HEK293 (cell line): Measurements from ENCODE around the gene MYO1D.

ENCODE experiments used
- CTCF ChIA-PET: fragments of 350-600 bp; formaldehyde crosslinking; extraction: SDS; loops from one replicate; lab custom pipeline; 2021; ENCODE audit warnings: antibody characterized with exemption; lab: Yijun Ruan, JAX
- POLR2A ChIA-PET: fragments of 300-600 bp; formaldehyde crosslinking; extraction: SDS; loops from one replicate; lab custom pipeline; 2020; ENCODE audit warnings: antibody characterized with exemption, inconsistent platforms; lab: Yijun Ruan, JAX
- H3K27ac ChIP-seq: fragments of 200-500 bp; sonication (Bioruptor generic); 2 replicates; pipeline ENCODE4 v1.5.1; 2014; ENCODE audit warnings: low read depth, low read length, control low read depth, inconsistent platforms; ENCODE audit errors: extremely low read depth
- H3K36me3 ChIP-seq, 2 experiments: fragments of 200-500 bp in 1 of 2; sonication (Bioruptor generic) in 1 of 2; 1 replicate in 1 of 2; 2 replicates in 1 of 2; pipeline ENCODE4 v1.5.1; 2014 to 2017; ENCODE audit warnings: inconsistent platforms in 2 of 2, low read length in 2 of 2; ENCODE audit not compliant: control insufficient read depth in 2 of 2, insufficient read depth in 1 of 2
- H3K4me1 ChIP-seq: fragments of 200-500 bp; sonication (Bioruptor generic); 2 replicates; pipeline ENCODE4 v1.5.1; 2014; ENCODE audit warnings: mild to moderate bottlenecking, low read length, inconsistent platforms; ENCODE audit not compliant: control insufficient read depth, insufficient read depth
- H3K4me3 ChIP-seq: 2 replicates; pipeline ENCODE4 v1.5.1; 2011; ENCODE audit warnings: low read depth, mild to moderate bottlenecking, control low read depth, low read length, moderate library complexity
- H3K9me3 ChIP-seq: fragments of 200-500 bp; sonication (Bioruptor generic); 2 replicates; pipeline ENCODE4 v1.5.1; 2014; ENCODE audit warnings: low read depth, low read length, inconsistent platforms; ENCODE audit not compliant: control insufficient read depth, insufficient read depth
- BCL6B ChIP-seq: fragments of 450-650 bp; formaldehyde crosslinking; IDR thresholded peaks from 2 replicates; pipeline ENCODE4 v1.5.1; 2017; ENCODE audit warnings: missing biosample characterization, missing genetic modification characterization
- ELK4 ChIP-seq: IDR thresholded peaks from 2 replicates; pipeline ENCODE4 v1.6.1; 2011; ENCODE audit warnings: mild to moderate bottlenecking, low read depth, low read length, borderline replicate concordance
- GFI1B ChIP-seq: fragments of 450-650 bp; formaldehyde crosslinking; IDR thresholded peaks from 2 replicates; pipeline ENCODE4 v1.5.1; 2016; ENCODE audit warnings: missing biosample characterization, missing genetic modification characterization
- MEIS1 ChIP-seq: sonication (generic); formaldehyde crosslinking; IDR thresholded peaks from 2 replicates; pipeline ENCODE4 v1.8.1; 2022; ENCODE audit warnings: missing genetic modification reagents, mild to moderate bottlenecking, borderline replicate concordance
- ZBTB20 ChIP-seq: fragments of 450-650 bp; formaldehyde crosslinking; IDR thresholded peaks from 2 replicates; pipeline ENCODE4 v1.5.1; 2016; ENCODE audit warnings: missing biosample characterization, missing genetic modification characterization
- ZFHX2 ChIP-seq: fragments of 450-650 bp; formaldehyde crosslinking; conservative IDR thresholded peaks from 2 replicates; pipeline ENCODE4 v1.5.1; 2016; ENCODE audit warnings: missing biosample characterization, missing genetic modification characterization
- ZFP3 ChIP-seq: fragments of 450-650 bp; formaldehyde crosslinking; IDR thresholded peaks from 2 replicates; pipeline ENCODE4 v1.5.1; 2016; ENCODE audit warnings: low read depth, missing biosample characterization, missing genetic modification characterization
- ZFP41 ChIP-seq: fragments of 450-650 bp; formaldehyde crosslinking; IDR thresholded peaks from 2 replicates; pipeline ENCODE4 v1.5.1; 2016; ENCODE audit warnings: missing biosample characterization, missing genetic modification characterization, borderline replicate concordance
- ZIC2 ChIP-seq: fragments of 450-650 bp; formaldehyde crosslinking; IDR thresholded peaks from 2 replicates; pipeline ENCODE4 v1.5.1; 2016; ENCODE audit warnings: missing biosample characterization, missing genetic modification characterization
- ZNF114 ChIP-seq: fragments of 450-650 bp; formaldehyde crosslinking; IDR thresholded peaks from 2 replicates; pipeline ENCODE4 v1.5.0; 2017; ENCODE audit warnings: missing biosample characterization, missing genetic modification characterization
- ZNF174 ChIP-seq: fragments of 450-650 bp; formaldehyde crosslinking; IDR thresholded peaks from 2 replicates; pipeline ENCODE4 v1.5.0; 2017; ENCODE audit warnings: missing biosample characterization, mild to moderate bottlenecking, missing genetic modification characterization
- ZNF214 ChIP-seq: fragments of 450-650 bp; formaldehyde crosslinking; IDR thresholded peaks from 2 replicates; pipeline ENCODE4 v1.5.1; 2017; ENCODE audit warnings: missing biosample characterization, mild to moderate bottlenecking, missing genetic modification characterization, borderline replicate concordance
- ZNF274 ChIP-seq, 2 experiments: fragments of 200-500 bp in 1 of 2; fragments of 450-650 bp in 1 of 2; sonication (Bioruptor generic) in 1 of 2; formaldehyde crosslinking in 1 of 2; IDR thresholded peaks; 2 replicates each; pipeline versions ENCODE4 v1.5.1 to v1.6.1; 2014 to 2016; ENCODE audit warnings: borderline replicate concordance in 1 of 2, inconsistent platforms in 1 of 2, low read length in 1 of 2, missing biosample characterization in 1 of 2, missing genetic modification characterization in 1 of 2
- ZNF394 ChIP-seq: fragments of 450-650 bp; formaldehyde crosslinking; IDR thresholded peaks from 2 replicates; pipeline ENCODE4 v1.5.1; 2016; ENCODE audit warnings: missing biosample characterization, missing genetic modification characterization, mild to moderate bottlenecking, moderate library complexity, borderline replicate concordance
- ZNF416 ChIP-seq: fragments of 450-650 bp; formaldehyde crosslinking; IDR thresholded peaks from 2 replicates; pipeline ENCODE4 v1.5.1; 2016; ENCODE audit warnings: missing biosample characterization, missing genetic modification characterization
- ZNF513 ChIP-seq: fragments of 450-650 bp; IDR thresholded peaks from 2 replicates; pipeline ENCODE4 v1.5.1; 2018; ENCODE audit warnings: missing biosample characterization, missing genetic modification characterization
- ZNF549 ChIP-seq: fragments of 450-650 bp; IDR thresholded peaks from 2 replicates; pipeline ENCODE4 v1.5.1; 2018; ENCODE audit warnings: missing biosample characterization, missing genetic modification characterization, mild to moderate bottlenecking, inconsistent platforms, moderate library complexity
- ZNF555 ChIP-seq: fragments of 450-650 bp; formaldehyde crosslinking; conservative IDR thresholded peaks from 2 replicates; pipeline ENCODE4 v1.5.1; 2017; ENCODE audit warnings: missing biosample characterization, mild to moderate bottlenecking, missing genetic modification characterization, inconsistent platforms
- ZNF560 ChIP-seq: fragments of 450-650 bp; formaldehyde crosslinking; IDR thresholded peaks from 2 replicates; pipeline ENCODE4 v1.5.1; 2017; ENCODE audit warnings: missing biosample characterization, missing genetic modification characterization, borderline replicate concordance
- ZNF600 ChIP-seq: fragments of 450-650 bp; formaldehyde crosslinking; IDR thresholded peaks from 2 replicates; pipeline ENCODE4 v1.5.1; 2016; ENCODE audit warnings: missing biosample characterization, missing genetic modification characterization
- ZNF624 ChIP-seq: fragments of 450-650 bp; formaldehyde crosslinking; IDR thresholded peaks from 2 replicates; pipeline ENCODE4 v1.5.1; 2017; ENCODE audit warnings: missing biosample characterization, missing genetic modification characterization
- ZNF837 ChIP-seq: fragments of 450-650 bp; formaldehyde crosslinking; IDR thresholded peaks from 2 replicates; pipeline ENCODE4 v1.5.1; 2016; ENCODE audit warnings: missing biosample characterization, missing genetic modification characterization
- ZSCAN5A ChIP-seq: fragments of 450-650 bp; formaldehyde crosslinking; IDR thresholded peaks from 2 replicates; pipeline ENCODE4 v1.5.1; 2016; ENCODE audit warnings: missing biosample characterization, missing genetic modification characterization
- TF ChIP-seq, protein P1 (sequence below): fragments of 450-650 bp; formaldehyde crosslinking; IDR thresholded peaks from 2 replicates; pipeline ENCODE4 v1.5.1; 2016; ENCODE audit warnings: missing biosample characterization, missing genetic modification characterization
- TF ChIP-seq, protein P2 (sequence below): fragments of 450-650 bp; formaldehyde crosslinking; IDR thresholded peaks from 2 replicates; pipeline ENCODE4 v1.5.1; 2016; ENCODE audit warnings: missing biosample characterization, missing genetic modification characterization

The MYO1D gene

GRCh38 chr17:32631341-32632096 is 245.4 kb downstream of the MYO1D start:
- H3K36me3 ChIP-seq, result no peaks in the 10 kb centered on the region
- no peak overlapping the region for H3K4me3 ChIP-seq
- no peak for TF ChIP-seq ZNF837 (tag by site-specific recombination)
- no peak for TF ChIP-seq ZNF394
- no peak for TF ChIP-seq ZIC2 (tag by site-specific recombination)
- TF ChIP-seq MEIS1, result no peak
- TF ChIP-seq ZNF274 (IDR thresholded peaks at IDR 0.05; ENCODE audit: low read length), result no peak
- TF ChIP-seq ZNF274 (tag by site-specific recombination; IDR thresholded peaks at IDR 0.05; ENCODE audit: borderline replicate concordance), result no peak
- no peak for TF ChIP-seq ZNF555
- TF ChIP-seq GFI1B (tag by site-specific recombination), result no peak
- no peak for TF ChIP-seq ZFP41 (tag by site-specific recombination)
- no peak for TF ChIP-seq ZBTB20 (tag by site-specific recombination)
- TF ChIP-seq ZNF560 (tag by site-specific recombination), result no peak
- no peak for TF ChIP-seq ZSCAN5A
- no peak for TF ChIP-seq ZNF114 (tag by site-specific recombination)
- TF ChIP-seq ZNF214 (tag by site-specific recombination), result no peak
- TF ChIP-seq, protein P1, sequence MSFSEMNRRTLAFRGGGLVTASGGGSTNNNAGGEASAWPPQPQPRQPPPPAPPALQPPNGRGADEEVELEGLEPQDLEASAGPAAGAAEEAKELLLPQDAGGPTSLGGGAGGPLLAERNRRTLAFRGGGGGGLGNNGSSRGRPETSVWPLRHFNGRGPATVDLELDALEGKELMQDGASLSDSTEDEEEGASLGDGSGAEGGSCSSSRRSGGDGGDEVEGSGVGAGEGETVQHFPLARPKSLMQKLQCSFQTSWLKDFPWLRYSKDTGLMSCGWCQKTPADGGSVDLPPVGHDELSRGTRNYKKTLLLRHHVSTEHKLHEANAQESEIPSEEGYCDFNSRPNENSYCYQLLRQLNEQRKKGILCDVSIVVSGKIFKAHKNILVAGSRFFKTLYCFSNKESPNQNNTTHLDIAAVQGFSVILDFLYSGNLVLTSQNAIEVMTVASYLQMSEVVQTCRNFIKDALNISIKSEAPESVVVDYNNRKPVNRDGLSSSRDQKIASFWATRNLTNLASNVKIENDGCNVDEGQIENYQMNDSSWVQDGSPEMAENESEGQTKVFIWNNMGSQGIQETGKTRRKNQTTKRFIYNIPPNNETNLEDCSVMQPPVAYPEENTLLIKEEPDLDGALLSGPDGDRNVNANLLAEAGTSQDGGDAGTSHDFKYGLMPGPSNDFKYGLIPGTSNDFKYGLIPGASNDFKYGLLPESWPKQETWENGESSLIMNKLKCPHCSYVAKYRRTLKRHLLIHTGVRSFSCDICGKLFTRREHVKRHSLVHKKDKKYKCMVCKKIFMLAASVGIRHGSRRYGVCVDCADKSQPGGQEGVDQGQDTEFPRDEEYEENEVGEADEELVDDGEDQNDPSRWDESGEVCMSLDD (tag by site-specific recombination), result no peak
- TF ChIP-seq ZNF549, result no peak
- H3K9me3 ChIP-seq, result no peaks in the 10 kb centered on the region
- POLR2A ChIA-PET, result no interaction called here
- H3K27ac ChIP-seq, result no peak overlapping the region
- H3K4me1 ChIP-seq, result peaks cover 8% of the 10 kb centered on the region; the same call in 1 of the 2 replicates
- CTCF ChIA-PET, result no interaction called here

GRCh38 chr17:32629563-32630190 is 247.2 kb downstream of the MYO1D start:
- CTCF ChIA-PET, result interaction anchor here (0.7 kb wide), 1 partner anchor 452 kb away, joined by 4 read pairs; no protein-coding TSS in a partner anchor
- TF ChIP-seq ZFP3 (tag by site-specific recombination) (no peak), ZNF416 (tag by site-specific recombination) (no peak), ZFHX2 (tag by site-specific recombination) (no peak), ZNF624 (tag by site-specific recombination) (no peak), ZNF513 (tag by site-specific recombination) (no peak), ZNF174 (tag by site-specific recombination) (no peak), BCL6B (no peak), ZNF600 (tag by site-specific recombination) (no peak), ELK4 (no peak)
- TF ChIP-seq, protein P2, sequence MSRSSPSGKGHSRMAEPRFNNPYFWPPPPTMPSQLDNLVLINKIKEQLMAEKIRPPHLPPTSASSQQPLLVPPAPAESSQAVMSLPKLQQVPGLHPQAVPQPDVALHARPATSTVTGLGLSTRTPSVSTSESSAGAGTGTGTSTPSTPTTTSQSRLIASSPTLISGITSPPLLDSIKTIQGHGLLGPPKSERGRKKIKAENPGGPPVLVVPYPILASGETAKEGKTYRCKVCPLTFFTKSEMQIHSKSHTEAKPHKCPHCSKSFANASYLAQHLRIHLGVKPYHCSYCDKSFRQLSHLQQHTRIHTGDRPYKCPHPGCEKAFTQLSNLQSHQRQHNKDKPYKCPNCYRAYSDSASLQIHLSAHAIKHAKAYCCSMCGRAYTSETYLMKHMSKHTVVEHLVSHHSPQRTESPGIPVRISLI, result no peak

More at GRCh38 chr17:32629563-32630190, 247.2 kb downstream of the MYO1D start:
- Histone ChIP-seq H3K4me1 (peaks cover 8% of the 10 kb centered on the region; the same call in 1 of the 2 replicates), H3K27ac (no peak overlapping the region), H3K4me3 (no peak overlapping the region), H3K9me3 (no peaks in the 10 kb centered on the region), H3K36me3 (no peaks in the 10 kb centered on the region)
- POLR2A ChIA-PET, result no interaction called here
